ENCODE results near the gene SUN2.

DNA sequence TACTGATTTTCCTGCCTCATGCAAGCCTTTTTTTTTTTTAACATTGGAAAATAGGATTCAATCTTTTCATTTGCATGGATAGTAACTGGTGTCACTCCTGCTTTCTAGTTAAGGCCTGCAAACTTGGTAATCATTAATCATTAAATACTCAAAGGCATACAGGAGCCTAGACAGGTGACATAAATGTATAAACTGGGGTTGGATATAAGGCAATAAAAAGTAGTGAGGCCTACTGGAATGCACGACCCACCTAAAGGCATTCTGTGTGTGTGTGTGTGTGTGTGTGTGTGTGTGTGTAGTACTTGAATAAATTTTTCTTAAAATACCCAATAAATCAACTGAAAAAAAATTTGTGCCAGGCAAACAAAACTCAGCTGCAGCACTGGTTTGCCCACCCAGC, 66.1 kb downstream of the SUN2 start:
- TF ChIP-seq POLR2A (IDR thresholded peaks at IDR 0.05), result no peak
- TF ChIP-seq, protein P1, sequence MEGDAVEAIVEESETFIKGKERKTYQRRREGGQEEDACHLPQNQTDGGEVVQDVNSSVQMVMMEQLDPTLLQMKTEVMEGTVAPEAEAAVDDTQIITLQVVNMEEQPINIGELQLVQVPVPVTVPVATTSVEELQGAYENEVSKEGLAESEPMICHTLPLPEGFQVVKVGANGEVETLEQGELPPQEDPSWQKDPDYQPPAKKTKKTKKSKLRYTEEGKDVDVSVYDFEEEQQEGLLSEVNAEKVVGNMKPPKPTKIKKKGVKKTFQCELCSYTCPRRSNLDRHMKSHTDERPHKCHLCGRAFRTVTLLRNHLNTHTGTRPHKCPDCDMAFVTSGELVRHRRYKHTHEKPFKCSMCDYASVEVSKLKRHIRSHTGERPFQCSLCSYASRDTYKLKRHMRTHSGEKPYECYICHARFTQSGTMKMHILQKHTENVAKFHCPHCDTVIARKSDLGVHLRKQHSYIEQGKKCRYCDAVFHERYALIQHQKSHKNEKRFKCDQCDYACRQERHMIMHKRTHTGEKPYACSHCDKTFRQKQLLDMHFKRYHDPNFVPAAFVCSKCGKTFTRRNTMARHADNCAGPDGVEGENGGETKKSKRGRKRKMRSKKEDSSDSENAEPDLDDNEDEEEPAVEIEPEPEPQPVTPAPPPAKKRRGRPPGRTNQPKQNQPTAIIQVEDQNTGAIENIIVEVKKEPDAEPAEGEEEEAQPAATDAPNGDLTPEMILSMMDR (IDR thresholded peaks at IDR 0.05 in 4 of 5, conservative IDR thresholded peaks at IDR 0.05 in 1 of 5), result no peak

Data from gastrocnemius medialis (tissue), 4 donors.